ENCODE results near the gene SPAG7.
A peak's percentile ranks its signal among the peaks of the same experiment; 100 is the strongest.

Gene SPAG7

DNA sequence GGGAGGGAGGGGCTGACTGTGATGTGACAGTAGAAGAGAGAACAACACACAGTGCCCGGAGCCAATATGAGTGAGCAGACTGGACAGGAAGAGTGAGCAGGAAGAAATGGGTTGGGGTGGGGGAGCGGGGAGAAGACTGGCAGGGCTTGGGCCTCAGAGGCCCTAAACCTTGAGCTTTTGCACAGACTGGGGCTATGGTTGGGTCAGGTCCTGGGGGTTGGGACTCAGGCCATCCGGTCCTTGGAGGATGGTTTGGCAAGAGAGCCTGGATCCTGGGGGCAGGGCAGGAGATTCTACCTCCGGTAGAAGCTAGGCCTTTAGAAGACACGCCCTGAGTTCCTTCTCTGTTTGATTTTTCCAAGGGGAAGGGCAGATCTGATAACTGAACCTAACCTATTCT is 18.8 kb upstream of the SPAG7 start:
- Histone ChIP-seq H3K27ac (ENCODE audit: extremely low read depth, low read depth, low read length) (peak overlapping the region; percentile 92), H3K9me3 (ENCODE audit: control insufficient read depth, insufficient read depth, low read depth, low read length) (no peaks in the 10 kb centered on the region), H3K36me3 (ENCODE audit: control insufficient read depth in 2 of 2, insufficient read depth in 1 of 2, low read length in 2 of 2) (peaks cover 13 to 23% of the 10 kb centered on the region in 2 experiments; a peak in 2 of 3 replicates), H3K4me3 (ENCODE audit: low read depth, low read length) (peak overlapping the region; percentile 78), H3K4me1 (ENCODE audit: control insufficient read depth, insufficient read depth, low read length) (peaks cover 11% of the 10 kb centered on the region)
- TF ChIP-seq KLF10 (tag by site-specific recombination; IDR thresholded peaks at IDR 0.05) (no peak), SETDB1 (IDR thresholded peaks at IDR 0.05; ENCODE audit: insufficient read length, low read length) (no peak), ZNF654 (tag by site-specific recombination; IDR thresholded peaks at IDR 0.05; ENCODE audit: low read depth) (no peak), ZNF704 (tag by site-specific recombination; IDR thresholded peaks at IDR 0.05) (no peak)
- TF ChIP-seq, protein P1, sequence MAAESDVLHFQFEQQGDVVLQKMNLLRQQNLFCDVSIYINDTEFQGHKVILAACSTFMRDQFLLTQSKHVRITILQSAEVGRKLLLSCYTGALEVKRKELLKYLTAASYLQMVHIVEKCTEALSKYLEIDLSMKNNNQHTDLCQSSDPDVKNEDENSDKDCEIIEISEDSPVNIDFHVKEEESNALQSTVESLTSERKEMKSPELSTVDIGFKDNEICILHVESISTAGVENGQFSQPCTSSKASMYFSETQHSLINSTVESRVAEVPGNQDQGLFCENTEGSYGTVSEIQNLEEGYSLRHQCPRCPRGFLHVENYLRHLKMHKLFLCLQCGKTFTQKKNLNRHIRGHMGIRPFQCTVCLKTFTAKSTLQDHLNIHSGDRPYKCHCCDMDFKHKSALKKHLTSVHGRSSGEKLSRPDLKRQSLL (tag by site-specific recombination; IDR thresholded peaks at IDR 0.05) = peak; percentile 12; the same call in 1 of the 2 replicates
- TF ChIP-seq, protein P2, sequence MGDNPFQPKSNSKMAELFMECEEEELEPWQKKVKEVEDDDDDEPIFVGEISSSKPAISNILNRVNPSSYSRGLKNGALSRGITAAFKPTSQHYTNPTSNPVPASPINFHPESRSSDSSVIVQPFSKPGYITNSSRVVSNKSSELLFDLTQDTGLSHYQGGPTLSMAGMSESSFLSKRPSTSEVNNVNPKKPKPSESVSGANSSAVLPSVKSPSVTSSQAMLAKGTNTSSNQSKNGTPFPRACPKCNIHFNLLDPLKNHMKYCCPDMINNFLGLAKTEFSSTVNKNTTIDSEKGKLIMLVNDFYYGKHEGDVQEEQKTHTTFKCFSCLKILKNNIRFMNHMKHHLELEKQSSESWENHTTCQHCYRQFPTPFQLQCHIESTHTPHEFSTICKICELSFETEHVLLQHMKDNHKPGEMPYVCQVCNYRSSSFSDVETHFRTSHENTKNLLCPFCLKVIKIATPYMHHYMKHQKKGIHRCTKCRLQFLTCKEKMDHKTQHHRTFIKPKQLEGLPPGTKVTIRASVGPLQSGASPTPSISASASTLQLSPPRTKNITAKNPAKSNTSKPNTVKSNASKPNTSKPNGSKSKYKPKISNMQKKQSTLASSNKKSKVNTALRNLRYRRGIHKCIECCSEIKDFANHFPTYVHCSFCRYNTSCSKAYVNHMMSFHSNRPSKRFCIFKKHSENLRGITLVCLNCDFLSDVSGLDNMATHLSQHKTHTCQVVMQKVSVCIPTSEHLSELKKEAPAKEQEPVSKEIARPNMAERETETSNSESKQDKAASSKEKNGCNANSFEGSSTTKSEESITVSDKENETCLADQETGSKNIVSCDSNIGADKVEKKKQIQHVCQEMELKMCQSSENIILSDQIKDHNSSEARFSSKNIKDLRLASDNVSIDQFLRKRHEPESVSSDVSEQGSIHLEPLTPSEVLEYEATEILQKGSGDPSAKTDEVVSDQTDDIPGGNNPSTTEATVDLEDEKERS (tag by site-specific recombination; IDR thresholded peaks at IDR 0.05) = no peak
- TF ChIP-seq, protein P3, sequence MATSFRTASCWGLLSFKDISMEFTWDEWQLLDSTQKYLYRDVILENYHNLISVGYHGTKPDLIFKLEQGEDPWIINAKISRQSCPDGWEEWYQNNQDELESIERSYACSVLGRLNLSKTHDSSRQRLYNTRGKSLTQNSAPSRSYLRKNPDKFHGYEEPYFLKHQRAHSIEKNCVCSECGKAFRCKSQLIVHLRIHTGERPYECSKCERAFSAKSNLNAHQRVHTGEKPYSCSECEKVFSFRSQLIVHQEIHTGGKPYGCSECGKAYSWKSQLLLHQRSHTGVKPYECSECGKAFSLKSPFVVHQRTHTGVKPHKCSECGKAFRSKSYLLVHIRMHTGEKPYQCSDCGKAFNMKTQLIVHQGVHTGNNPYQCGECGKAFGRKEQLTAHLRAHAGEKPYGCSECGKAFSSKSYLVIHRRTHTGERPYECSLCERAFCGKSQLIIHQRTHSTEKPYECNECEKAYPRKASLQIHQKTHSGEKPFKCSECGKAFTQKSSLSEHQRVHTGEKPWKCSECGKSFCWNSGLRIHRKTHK (tag by site-specific recombination; IDR thresholded peaks at IDR 0.05) = no peak
- ChIA-PET CTCF (interaction anchor here (0.6 to 3.3 kb wide), 20 partner anchors 8 to 124 kb away, joined by 3 to 21 read pairs (median 4); partner anchors contain the start of genes INCA1, KIF1C and SPAG7), POLR2A (interaction anchor here (0.8 to 2.3 kb wide), 8 partner anchors 11 to 190 kb away, joined by 3 to 40 read pairs (median 7); partner anchors contain the start of genes INCA1, KIF1C, PFN1 and PSMB6)

- no peaks in the 10 kb centered on the region for H3K9me3 ChIP-seq (ENCODE audit: control insufficient read depth, insufficient read depth, low read depth, low read length)
- no peak overlapping the region for H3K27ac ChIP-seq (ENCODE audit: extremely low read depth, low read depth, low read length)
- ChIA-PET POLR2A (no interaction called here), CTCF (interaction anchor here (1.2 to 1.6 kb wide), 2 partner anchors 15 to 73 kb away, joined by 4 to 5 read pairs; no protein-coding TSS in a partner anchor)
- peaks cover 6% of the 10 kb centered on the region for H3K4me1 ChIP-seq (ENCODE audit: control insufficient read depth, insufficient read depth, low read length)
- peaks cover 31 to 62% of the 10 kb centered on the region in 2 experiments for H3K36me3 ChIP-seq (ENCODE audit: control insufficient read depth in 2 of 2, insufficient read depth in 1 of 2, low read length in 2 of 2)
- no peak overlapping the region for H3K4me3 ChIP-seq (ENCODE audit: low read depth, low read length)
- TF ChIP-seq ZNF48 (tag by site-specific recombination; IDR thresholded peaks at IDR 0.05) = no peak
- no peak for TF ChIP-seq ZNF701 (tag by site-specific recombination; IDR thresholded peaks at IDR 0.05)
- no peak for TF ChIP-seq ZNF114 (tag by site-specific recombination; IDR thresholded peaks at IDR 0.05)
- TF ChIP-seq ZNF660 (tag by site-specific recombination; IDR thresholded peaks at IDR 0.05) = no peak
- TF ChIP-seq ZFP3 (tag by site-specific recombination; IDR thresholded peaks at IDR 0.05; ENCODE audit: low read depth) = no peak
- TF ChIP-seq ZNF670 (tag by site-specific recombination; IDR thresholded peaks at IDR 0.05; ENCODE audit: low read depth) = no peak
- no peak for TF ChIP-seq ZBTB48 (tag by site-specific recombination; IDR thresholded peaks at IDR 0.05)
- no peak for TF ChIP-seq ZNF707 (tag by site-specific recombination; IDR thresholded peaks at IDR 0.05)
- no peak for TF ChIP-seq KLF16 (tag by site-specific recombination; IDR thresholded peaks at IDR 0.05)
- TF ChIP-seq, protein P4, sequence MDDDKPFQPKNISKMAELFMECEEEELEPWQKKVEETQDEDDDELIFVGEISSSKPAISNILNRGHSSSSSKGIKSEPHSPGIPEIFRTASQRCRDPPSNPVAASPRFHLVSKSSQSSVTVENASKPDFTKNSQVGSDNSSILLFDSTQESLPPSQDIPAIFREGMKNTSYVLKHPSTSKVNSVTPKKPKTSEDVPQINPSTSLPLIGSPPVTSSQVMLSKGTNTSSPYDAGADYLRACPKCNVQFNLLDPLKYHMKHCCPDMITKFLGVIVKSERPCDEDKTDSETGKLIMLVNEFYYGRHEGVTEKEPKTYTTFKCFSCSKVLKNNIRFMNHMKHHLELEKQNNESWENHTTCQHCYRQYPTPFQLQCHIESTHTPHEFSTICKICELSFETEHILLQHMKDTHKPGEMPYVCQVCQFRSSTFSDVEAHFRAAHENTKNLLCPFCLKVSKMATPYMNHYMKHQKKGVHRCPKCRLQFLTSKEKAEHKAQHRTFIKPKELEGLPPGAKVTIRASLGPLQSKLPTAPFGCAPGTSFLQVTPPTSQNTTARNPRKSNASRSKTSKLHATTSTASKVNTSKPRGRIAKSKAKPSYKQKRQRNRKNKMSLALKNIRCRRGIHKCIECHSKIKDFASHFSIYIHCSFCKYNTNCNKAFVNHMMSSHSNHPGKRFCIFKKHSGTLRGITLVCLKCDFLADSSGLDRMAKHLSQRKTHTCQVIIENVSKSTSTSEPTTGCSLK (tag by site-specific recombination; IDR thresholded peaks at IDR 0.05) = no peak
Measured at GRCh38 chr17:4982305-4982704, 14.7 kb upstream of the SPAG7 start.
